Measurements from ENCODE around the gene APOBEC2. TPM values are rescaled to one million over a fixed set of nuclear protein-coding genes. Genes with fewer than 3 reads are reported as not detected.

Gene APOBEC2
- total and polyA plus RNA-seq, 2 of the 13 experiments (the other 11 are each of a cell fraction or from before 2014, with no cell fraction given): 0.09 TPM; not detected in 1

DNA sequence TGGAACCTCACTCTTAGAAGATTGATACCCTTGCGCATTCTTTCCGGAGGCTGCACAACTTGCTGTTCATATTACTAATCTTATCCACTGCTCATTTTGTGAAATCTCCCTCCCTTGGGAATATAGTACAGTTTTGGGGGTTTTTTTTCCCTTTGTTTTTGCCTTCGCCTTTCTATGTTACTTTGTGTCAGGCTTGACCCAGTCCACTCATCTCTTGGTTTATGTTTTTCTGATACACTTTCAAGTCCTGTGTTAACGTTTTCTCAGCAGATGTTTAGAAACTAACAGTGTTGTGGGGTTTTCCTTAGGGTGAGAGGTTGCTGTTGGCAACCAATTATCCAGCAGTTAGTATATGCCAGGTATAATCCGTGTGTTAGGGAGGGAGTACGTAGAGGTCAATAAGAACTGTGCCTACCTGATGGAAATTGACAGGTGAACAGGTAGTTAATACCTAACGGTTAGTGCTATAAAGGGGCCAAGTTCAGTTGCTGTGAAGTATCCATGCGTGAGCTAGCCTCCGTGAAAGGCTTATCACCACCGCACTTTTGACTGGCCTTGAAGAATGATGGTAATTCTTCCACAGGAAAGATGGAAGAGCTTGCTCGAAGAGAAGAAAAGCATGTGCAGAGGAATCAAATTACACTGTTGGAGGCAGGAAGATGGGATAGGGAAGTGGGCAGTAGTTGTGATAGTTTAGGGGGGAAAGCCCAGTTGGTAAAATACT, 21.1 kb downstream of the APOBEC2 start (continued):
- TF ChIP-seq ZNF687 (CRISPR knock-in tag; IDR thresholded peaks at IDR 0.05) (no peak), MED13 (CRISPR knock-in tag; IDR thresholded peaks at IDR 0.05) (no peak), THAP11 (CRISPR knock-in tag; IDR thresholded peaks at IDR 0.05) (no peak), ELF1 (CRISPR knock-in tag; IDR thresholded peaks at IDR 0.05) (0 out of 2 replicates have a peak, but pooled peaks have one; percentile 29), MYPOP (CRISPR knock-in tag; IDR thresholded peaks at IDR 0.05) (peak; percentile 36; the same call in 1 of the 2 replicates), ZNF841 (CRISPR knock-in tag; IDR thresholded peaks at IDR 0.05; ENCODE audit: borderline replicate concordance) (no peak), AKAP8 (CRISPR knock-in tag; IDR thresholded peaks at IDR 0.05) (no peak), REXO4 (CRISPR knock-in tag; IDR thresholded peaks at IDR 0.05; ENCODE audit: borderline replicate concordance) (no peak), ZC3H13 (CRISPR knock-in tag; IDR thresholded peaks at IDR 0.05) (peak; percentile 44; the same call in 1 of the 2 replicates), RBM39 (IDR thresholded peaks at IDR 0.05; ENCODE audit: low read depth, low read length, poor library complexity, severe bottlenecking) (no peak), RFXANK (CRISPR knock-in tag; IDR thresholded peaks at IDR 0.05) (no peak), ISX (CRISPR knock-in tag; conservative IDR thresholded peaks at IDR 0.05) (no peak), ZSCAN5A (CRISPR knock-in tag; IDR thresholded peaks at IDR 0.05; ENCODE audit: borderline replicate concordance) (no peak), POGZ (CRISPR knock-in tag; IDR thresholded peaks at IDR 0.05) (no peak), FOSL2 (CRISPR knock-in tag; IDR thresholded peaks at IDR 0.05) (no peak), ZNF772 (CRISPR knock-in tag; IDR thresholded peaks at IDR 0.05) (peak; percentile 43; the same call in 1 of the 2 replicates), ZNF460 (CRISPR knock-in tag; IDR thresholded peaks at IDR 0.05; ENCODE audit: borderline replicate concordance) (no peak), SOX5 (CRISPR knock-in tag; IDR thresholded peaks at IDR 0.05; ENCODE audit: borderline replicate concordance) (no peak)
- TF ChIP-seq, protein P1, sequence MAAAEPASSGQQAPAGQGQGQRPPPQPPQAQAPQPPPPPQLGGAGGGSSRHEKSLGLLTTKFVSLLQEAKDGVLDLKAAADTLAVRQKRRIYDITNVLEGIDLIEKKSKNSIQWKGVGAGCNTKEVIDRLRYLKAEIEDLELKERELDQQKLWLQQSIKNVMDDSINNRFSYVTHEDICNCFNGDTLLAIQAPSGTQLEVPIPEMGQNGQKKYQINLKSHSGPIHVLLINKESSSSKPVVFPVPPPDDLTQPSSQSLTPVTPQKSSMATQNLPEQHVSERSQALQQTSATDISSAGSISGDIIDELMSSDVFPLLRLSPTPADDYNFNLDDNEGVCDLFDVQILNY (CRISPR knock-in tag; conservative IDR thresholded peaks at IDR 0.05): no peak
- TF ChIP-seq, protein P2, sequence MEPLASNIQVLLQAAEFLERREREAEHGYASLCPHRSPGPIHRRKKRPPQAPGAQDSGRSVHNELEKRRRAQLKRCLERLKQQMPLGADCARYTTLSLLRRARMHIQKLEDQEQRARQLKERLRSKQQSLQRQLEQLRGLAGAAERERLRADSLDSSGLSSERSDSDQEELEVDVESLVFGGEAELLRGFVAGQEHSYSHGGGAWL (CRISPR knock-in tag; IDR thresholded peaks at IDR 0.05): no peak
- TF ChIP-seq, protein P3, sequence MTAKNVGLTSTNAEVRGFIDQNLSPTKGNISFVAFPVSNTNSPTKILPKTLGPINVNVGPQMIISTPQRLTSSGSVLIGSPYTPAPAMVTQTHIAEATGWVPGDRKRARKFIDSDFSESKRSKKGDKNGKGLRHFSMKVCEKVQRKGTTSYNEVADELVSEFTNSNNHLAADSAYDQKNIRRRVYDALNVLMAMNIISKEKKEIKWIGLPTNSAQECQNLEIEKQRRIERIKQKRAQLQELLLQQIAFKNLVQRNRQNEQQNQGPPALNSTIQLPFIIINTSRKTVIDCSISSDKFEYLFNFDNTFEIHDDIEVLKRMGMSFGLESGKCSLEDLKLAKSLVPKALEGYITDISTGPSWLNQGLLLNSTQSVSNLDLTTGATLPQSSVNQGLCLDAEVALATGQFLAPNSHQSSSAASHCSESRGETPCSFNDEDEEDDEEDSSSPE (CRISPR knock-in tag; IDR thresholded peaks at IDR 0.05): no peak; the same call in 1 of the 2 replicates
